GM18873 (cell line): ENCODE data around the gene PITPNM2.

Experiments
- ATAC-seq: cut with Tn5 transposase; IDR thresholded peaks from one replicate; pipeline ENCODE4 v1.9.1; 2021; ENCODE audit warnings: mild to moderate bottlenecking, moderate library complexity, moderate number of reproducible peaks; ENCODE audit not compliant: unreplicated experiment, low FRiP score

The PITPNM2 gene

DNA sequence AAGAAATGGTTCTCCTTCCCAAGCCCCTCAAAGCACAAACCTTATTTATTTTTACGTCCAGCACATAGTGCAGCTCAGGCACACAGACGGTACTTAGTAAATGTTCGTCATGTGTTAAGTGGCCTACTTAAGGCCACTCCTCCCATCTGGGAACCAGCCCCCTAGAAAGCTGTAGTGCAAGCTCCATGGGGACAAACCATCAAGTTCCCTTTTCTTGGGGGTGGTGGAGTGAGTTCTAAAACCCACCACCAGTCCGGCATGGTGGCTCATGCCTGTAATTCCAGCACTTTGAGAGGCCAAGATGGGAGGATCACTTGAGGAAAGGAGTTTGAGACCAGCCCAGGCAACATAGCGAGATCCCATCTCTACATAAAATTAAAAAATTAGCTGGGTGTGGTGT lies 49.4 kb downstream of the PITPNM2 start:
- no peak for ATAC-seq
